ENCODE data around the gene PGBD1. TPM values are rescaled to one million over a fixed set of nuclear protein-coding genes. Genes with fewer than 3 reads are reported as not detected.

PGBD1 gene
- total and polyA plus RNA-seq, 4 experiments from 2014 or later: 0.08 to 1.4 (median 0.68) TPM

GRCh38 chr6:28334286-28335039, 53.1 kb downstream of the PGBD1 start:
- peaks cover 0 to 4% (median 3%) of the 10 kb centered on the region in 4 donors for H3K4me1 Mint-ChIP-seq
- H3K36me3 ChIP-seq (ENCODE audit: insufficient read depth, low read length): no peaks in the 10 kb centered on the region
- no peaks in the 10 kb centered on the region for H3K27me3 ChIP-seq (ENCODE audit: insufficient read depth, low read length)
- H3K27ac ChIP-seq (ENCODE audit: low read depth, low read length): no peak overlapping the region
- DNase-seq: no peak
- peak overlapping the region in 5 of 8 donors; percentile 4 to 75 (median 34) for H3K4me3 Mint-ChIP-seq
- H3K4me3 ChIP-seq (ENCODE audit: low read length in 2 of 2): no peak overlapping the region
- peaks cover 17% of the 10 kb centered on the region for H3K4me1 ChIP-seq (ENCODE audit: insufficient read depth, low read length)
- ChIA-PET POLR2A (ENCODE audit: partially characterized antibody) (interaction anchor here (1.2 to 2.8 kb wide), 9 partner anchors 16 to 855 kb away, joined by 3 to 27 read pairs (median 6); partner anchors contain the start of genes ZKSCAN3, ZKSCAN4, ZKSCAN8 and ZSCAN26), CTCF (ENCODE audit: partially characterized antibody) (interaction anchor here (0.9 to 3.5 kb wide), 4 partner anchors 10 to 467 kb away, joined by 3 to 20 read pairs (median 4); a partner anchor contains a TSS)
- H3K36me3 Mint-ChIP-seq: no peaks in the 10 kb centered on the region
- H3K9me3 Mint-ChIP-seq: peaks cover 0 to 2% (median 0%) of the 10 kb centered on the region in 8 donors
- H3K9me3 ChIP-seq (ENCODE audit: control insufficient read depth in 1 of 2, low read length in 2 of 2): no peaks in the 10 kb centered on the region
- no peaks in the 10 kb centered on the region for H3K27me3 Mint-ChIP-seq
- peak overlapping the region in 4 of 7 donors; percentile 12 to 89 (median 56) for H3K27ac Mint-ChIP-seq
- intact Hi-C loops (cut with micrococcal nuclease): loop anchor here (1.0 to 5.0 kb wide), 4 partner anchors 15 to 862 kb away; partner anchors contain the start of genes ZKSCAN3, ZNF184 and ZSCAN26

GRCh38 chr6:28335040-28335563, 53.7 kb downstream of the PGBD1 start:
- Histone ChIP-seq H3K9me3 (ENCODE audit: control insufficient read depth in 1 of 2, low read length in 2 of 2) (no peaks in the 10 kb centered on the region), H3K27ac (ENCODE audit: low read depth, low read length) (peak overlapping the region; percentile 87), H3K4me1 (ENCODE audit: insufficient read depth, low read length) (peaks cover 17% of the 10 kb centered on the region), H3K4me3 (ENCODE audit: low read length in 2 of 2) (peak overlapping the region; percentile 61 to 85), H3K36me3 (ENCODE audit: insufficient read depth, low read length) (no peaks in the 10 kb centered on the region), H3K27me3 (ENCODE audit: insufficient read depth, low read length) (no peaks in the 10 kb centered on the region)
- peaks cover 0 to 4% (median 3%) of the 10 kb centered on the region in 4 donors for H3K4me1 Mint-ChIP-seq
- POLR2A ChIA-PET (ENCODE audit: partially characterized antibody): interaction anchor here (0.6 to 2.8 kb wide), 18 partner anchors 13 to 856 kb away, joined by 3 to 27 read pairs (median 5); partner anchors contain the start of genes ZKSCAN3, ZKSCAN4, ZKSCAN8 and ZSCAN26
- no peaks in the 10 kb centered on the region for H3K27me3 Mint-ChIP-seq
- H3K36me3 Mint-ChIP-seq: no peaks in the 10 kb centered on the region
- peaks cover 0 to 4% (median under 1%) of the 10 kb centered on the region in 8 donors for H3K9me3 Mint-ChIP-seq
- peak overlapping the region in 1 of 7 donors; percentile 68 for H3K27ac Mint-ChIP-seq
- intact Hi-C loops (cut with micrococcal nuclease): loop anchor here (1.0 to 5.0 kb wide), 4 partner anchors 14 to 863 kb away; partner anchors contain the start of genes ZKSCAN3, ZNF184 and ZSCAN26
- CTCF ChIA-PET (ENCODE audit: partially characterized antibody): interaction anchor here (0.9 to 3.5 kb wide), 6 partner anchors 12 to 562 kb away, joined by 3 to 20 read pairs (median 4); partner anchors contain the start of gene ZSCAN26
- DNase-seq: no peak
- H3K4me3 Mint-ChIP-seq: peak overlapping the region in 1 of 8 donors; percentile 34

DNA sequence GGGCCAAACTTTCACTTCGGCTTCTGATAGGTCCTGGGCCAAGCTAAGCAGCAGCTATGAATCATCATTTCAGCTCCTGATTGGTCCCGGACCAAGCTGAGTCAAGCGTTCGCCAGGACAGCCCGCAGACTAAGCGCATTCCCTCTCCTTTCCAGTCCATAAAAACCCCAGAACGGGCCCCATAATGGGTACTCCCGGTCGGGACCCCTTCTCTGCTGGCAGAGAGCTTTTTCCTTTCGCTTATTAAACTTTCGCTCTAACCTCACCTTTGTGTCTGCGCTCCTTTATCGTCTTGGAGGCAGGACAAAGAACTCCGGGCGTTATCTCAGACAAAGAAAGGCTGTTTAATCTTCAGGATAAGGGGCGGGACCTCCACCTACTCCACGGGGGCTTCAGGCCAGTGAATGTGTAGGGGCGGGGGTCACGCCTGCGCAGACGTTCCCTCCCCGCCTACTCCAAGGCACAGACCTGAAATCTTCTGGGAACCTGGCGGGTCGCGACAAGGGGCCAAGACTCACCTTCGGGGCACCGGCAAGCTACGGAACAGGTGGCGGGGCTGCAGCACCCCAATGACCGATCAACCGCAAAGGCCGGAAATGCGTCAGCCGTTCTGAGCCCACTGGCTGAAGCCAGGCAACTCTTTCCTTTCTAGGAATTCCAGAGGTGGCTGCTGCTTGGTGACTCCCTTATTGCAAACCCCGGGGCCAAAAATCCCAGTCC, 54.4 kb downstream of the PGBD1 start, which contains the start of gene ZSCAN31:
ZSCAN31 (minus strand) TSS at position 585 of the 720 bp plus-strand sequence. CDS start 6,465 bp downstream, outside the sequence.
- peak; percentile 77 to 93 (median 81) for DNase-seq
- Histone ChIP-seq H3K27ac (ENCODE audit: low read depth, low read length) (peak within 1 kb of the TSS; percentile 87), H3K4me1 (ENCODE audit: insufficient read depth, low read length) (peaks cover 17% of the 10 kb centered on the region), H3K4me3 (ENCODE audit: low read length in 2 of 2) (peak within 1 kb of the TSS; percentile 61 to 85), H3K36me3 (ENCODE audit: insufficient read depth, low read length) (no peaks in the 10 kb centered on the region), H3K9me3 (ENCODE audit: control insufficient read depth in 1 of 2, low read length in 2 of 2) (no peaks in the 10 kb centered on the region), H3K27me3 (ENCODE audit: insufficient read depth, low read length) (no peaks in the 10 kb centered on the region)
- Mint-ChIP-seq H3K27me3 (peaks cover 0 to 3% of the 10 kb centered on the region in 2 donors), H3K36me3 (no peaks in the 10 kb centered on the region), H3K4me3 (peak within 1 kb of the TSS in 1 of 8 donors; percentile 34), H3K9me3 (peaks cover 0 to 9% (median 5%) of the 10 kb centered on the region in 8 donors), H3K4me1 (peaks cover 0 to 4% (median 3%) of the 10 kb centered on the region in 4 donors), H3K27ac (peak within 1 kb of the TSS in 1 of 7 donors; percentile 68)
- POLR2A ChIA-PET (ENCODE audit: partially characterized antibody): interaction anchor here (0.6 to 2.8 kb wide), 21 partner anchors 10 to 857 kb away, joined by 3 to 27 read pairs (median 5); partner anchors contain the start of genes ZKSCAN3, ZKSCAN4, ZKSCAN8 and ZSCAN26
- intact Hi-C loops (cut with micrococcal nuclease): loop anchor here (1.0 to 5.0 kb wide), 5 partner anchors 14 to 863 kb away; partner anchors contain the start of genes ZKSCAN3, ZKSCAN4, ZNF184 and ZSCAN26
- CTCF ChIA-PET (ENCODE audit: partially characterized antibody): interaction anchor here (0.9 to 3.5 kb wide), 6 partner anchors 11 to 563 kb away, joined by 3 to 20 read pairs (median 4); partner anchors contain the start of gene ZSCAN26

GRCh38 chr6:28336284-28337120, 55.1 kb downstream of the PGBD1 start:
- intact Hi-C loops (cut with micrococcal nuclease): loop anchor here (1.0 to 5.0 kb wide), 2 partner anchors 84 to 864 kb away; partner anchors contain the start of genes ZKSCAN4 and ZNF184
- Histone ChIP-seq H3K27me3 (ENCODE audit: insufficient read depth, low read length) (no peaks in the 10 kb centered on the region), H3K9me3 (ENCODE audit: control insufficient read depth in 1 of 2, low read length in 2 of 2) (no peaks in the 10 kb centered on the region), H3K36me3 (ENCODE audit: insufficient read depth, low read length) (no peaks in the 10 kb centered on the region), H3K4me3 (ENCODE audit: low read length in 2 of 2) (peak overlapping the region; percentile 61 to 85), H3K27ac (ENCODE audit: low read depth, low read length) (peak overlapping the region; percentile 87), H3K4me1 (ENCODE audit: insufficient read depth, low read length) (peaks cover 17% of the 10 kb centered on the region)
- CTCF ChIA-PET (ENCODE audit: partially characterized antibody): interaction anchor here (1.3 to 3.5 kb wide), 3 partner anchors 19 to 563 kb away, joined by 3 to 20 read pairs (median 5); partner anchors contain the start of gene ZSCAN26
- peaks cover 0 to 12% (median 7%) of the 10 kb centered on the region in 8 donors for H3K9me3 Mint-ChIP-seq
- POLR2A ChIA-PET (ENCODE audit: partially characterized antibody): interaction anchor here (1.0 to 2.8 kb wide), 15 partner anchors 9 to 857 kb away, joined by 3 to 27 read pairs (median 6); partner anchors contain the start of genes ZKSCAN3, ZKSCAN4, ZKSCAN8 and ZSCAN26
- H3K4me1 Mint-ChIP-seq: peaks cover 0 to 4% (median 3%) of the 10 kb centered on the region in 4 donors
- no peaks in the 10 kb centered on the region for H3K36me3 Mint-ChIP-seq
- peak; percentile 23 to 58 (median 26) for DNase-seq
- H3K27me3 Mint-ChIP-seq: peaks cover 0 to 3% of the 10 kb centered on the region in 2 donors
- no peak overlapping the region for H3K4me3 Mint-ChIP-seq
- H3K27ac Mint-ChIP-seq: no peak overlapping the region

DNA sequence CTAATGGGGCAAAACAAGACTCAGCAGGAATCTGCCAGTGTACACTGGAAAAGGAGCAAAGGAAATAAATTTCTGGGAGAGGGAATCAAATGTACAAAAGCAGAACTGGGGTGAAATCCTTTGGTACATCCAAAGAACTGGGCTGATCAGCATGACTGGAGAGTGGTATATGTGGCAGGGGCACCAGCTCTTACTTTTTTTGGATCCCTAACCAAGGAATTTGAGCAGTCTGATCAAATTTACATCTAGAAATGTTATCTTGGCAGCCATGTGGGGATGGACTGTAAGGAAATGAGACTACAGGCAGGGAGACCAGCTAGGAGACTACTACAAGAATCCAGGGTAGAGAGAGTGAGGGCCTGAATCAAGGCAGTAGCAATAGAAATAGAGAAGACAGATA, 55.7 kb downstream of the PGBD1 start:
- intact Hi-C loops (cut with micrococcal nuclease): loop anchor here (5.0 kb wide), 1 partner anchor 865 kb away; the partner anchor contains the start of gene ZNF184
- Histone ChIP-seq H3K36me3 (ENCODE audit: insufficient read depth, low read length) (no peaks in the 10 kb centered on the region), H3K9me3 (ENCODE audit: control insufficient read depth in 1 of 2, low read length in 2 of 2) (no peaks in the 10 kb centered on the region), H3K4me1 (ENCODE audit: insufficient read depth, low read length) (peaks cover 17% of the 10 kb centered on the region), H3K27ac (ENCODE audit: low read depth, low read length) (no peak overlapping the region), H3K27me3 (ENCODE audit: insufficient read depth, low read length) (no peaks in the 10 kb centered on the region), H3K4me3 (ENCODE audit: low read length in 2 of 2) (peak overlapping the region; percentile 61 to 85)
- H3K36me3 Mint-ChIP-seq: no peaks in the 10 kb centered on the region
- no peak overlapping the region for H3K4me3 Mint-ChIP-seq
- H3K9me3 Mint-ChIP-seq: peaks cover 0 to 12% (median 8%) of the 10 kb centered on the region in 8 donors
- ChIA-PET CTCF (ENCODE audit: partially characterized antibody) (interaction anchor here (1.0 to 3.5 kb wide), 3 partner anchors 19 to 442 kb away, joined by 3 to 20 read pairs (median 5); no protein-coding TSS in a partner anchor), POLR2A (ENCODE audit: partially characterized antibody) (interaction anchor here (1.0 to 2.8 kb wide), 7 partner anchors 9 to 444 kb away, joined by 3 to 27 read pairs (median 5); partner anchors contain the start of genes ZKSCAN8 and ZSCAN26)
- peaks cover 0 to 3% of the 10 kb centered on the region in 2 donors for H3K27me3 Mint-ChIP-seq
- H3K27ac Mint-ChIP-seq: no peak overlapping the region
- DNase-seq: no peak
- H3K4me1 Mint-ChIP-seq: peaks cover 0 to 4% (median 3%) of the 10 kb centered on the region in 4 donors

All from CD4-positive, alpha-beta memory T cell (primary cell).